Measurements from ENCODE around the gene ETFA.

Gene ETFA

GRCh38 chr15:76190070-76190564 lies 121.2 kb downstream of the ETFA start:
- no peaks in the 10 kb centered on the region for H3K36me3 ChIP-seq (ENCODE audit: control insufficient read depth, insufficient read depth, low read length)
- peaks cover 4% of the 10 kb centered on the region for H3K27me3 ChIP-seq (replicated peaks; ENCODE audit: control insufficient read depth, insufficient read depth, low read length, poor library complexity, severe bottlenecking)
- no peak overlapping the region for H3K4me3 ChIP-seq (ENCODE audit: insufficient read depth, low read depth, low read length, poor library complexity, severe bottlenecking)
- H3K4me1 ChIP-seq (ENCODE audit: control insufficient read depth, insufficient read depth, low read length, poor library complexity, severe bottlenecking), result peaks cover 10% of the 10 kb centered on the region
- H3K27ac ChIP-seq (ENCODE audit: insufficient read depth, low read length, poor library complexity, severe bottlenecking), result no peak overlapping the region
- H3K9me3 ChIP-seq (ENCODE audit: control insufficient read depth, low read length), result no peaks in the 10 kb centered on the region
- DNase-seq, result no peak

GRCh38 chr15:76189106-76189505 lies 122.2 kb downstream of the ETFA start:
- Histone ChIP-seq H3K4me3 (ENCODE audit: insufficient read depth, low read depth, low read length, poor library complexity, severe bottlenecking) (no peak overlapping the region), H3K27ac (ENCODE audit: insufficient read depth, low read length, poor library complexity, severe bottlenecking) (no peak overlapping the region), H3K4me1 (ENCODE audit: control insufficient read depth, insufficient read depth, low read length, poor library complexity, severe bottlenecking) (peaks cover 10% of the 10 kb centered on the region), H3K27me3 (replicated peaks; ENCODE audit: control insufficient read depth, insufficient read depth, low read length, poor library complexity, severe bottlenecking) (peaks cover 4% of the 10 kb centered on the region), H3K9me3 (ENCODE audit: control insufficient read depth, low read length) (no peaks in the 10 kb centered on the region), H3K36me3 (ENCODE audit: control insufficient read depth, insufficient read depth, low read length) (no peaks in the 10 kb centered on the region)
- no peak for DNase-seq

- Histone ChIP-seq H3K4me1 (ENCODE audit: control insufficient read depth, insufficient read depth, low read length, poor library complexity, severe bottlenecking) (peaks cover 10% of the 10 kb centered on the region), H3K27me3 (replicated peaks; ENCODE audit: control insufficient read depth, insufficient read depth, low read length, poor library complexity, severe bottlenecking) (peaks cover 4% of the 10 kb centered on the region), H3K4me3 (ENCODE audit: insufficient read depth, low read depth, low read length, poor library complexity, severe bottlenecking) (no peak overlapping the region), H3K9me3 (ENCODE audit: control insufficient read depth, low read length) (no peaks in the 10 kb centered on the region), H3K27ac (ENCODE audit: insufficient read depth, low read length, poor library complexity, severe bottlenecking) (no peak overlapping the region), H3K36me3 (ENCODE audit: control insufficient read depth, insufficient read depth, low read length) (no peaks in the 10 kb centered on the region)
- no peak for DNase-seq
Measured at GRCh38 chr15:76187163-76187562, 124.1 kb downstream of the ETFA start.

DNA sequence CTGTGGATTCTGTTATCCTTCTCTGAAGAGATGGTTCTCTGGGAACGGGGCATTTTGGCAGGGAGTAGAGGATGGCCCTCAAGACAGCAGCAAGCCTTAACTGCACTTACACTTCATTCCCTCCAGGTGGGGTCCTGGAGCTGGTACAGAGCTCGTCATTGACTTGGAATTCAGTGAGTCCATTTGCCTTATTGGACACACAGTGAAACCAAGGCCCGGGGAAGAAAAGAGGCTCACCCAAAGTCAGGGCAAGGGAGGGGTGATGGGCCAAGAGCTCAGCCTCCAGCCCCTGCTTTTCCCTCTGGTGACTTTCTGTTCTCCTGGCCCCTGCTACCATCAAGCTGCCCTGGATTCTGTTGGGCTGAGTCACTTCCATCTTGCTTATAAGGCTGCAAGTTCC lies 125.6 kb downstream of the ETFA start:
- peaks cover 4% of the 10 kb centered on the region for H3K4me1 ChIP-seq (ENCODE audit: control insufficient read depth, insufficient read depth, low read length, poor library complexity, severe bottlenecking)
- H3K9me3 ChIP-seq (ENCODE audit: control insufficient read depth, low read length), result no peaks in the 10 kb centered on the region
- no peaks in the 10 kb centered on the region for H3K36me3 ChIP-seq (ENCODE audit: control insufficient read depth, insufficient read depth, low read length)
- no peak overlapping the region for H3K27ac ChIP-seq (ENCODE audit: insufficient read depth, low read length, poor library complexity, severe bottlenecking)
- DNase-seq, result no peak
- H3K27me3 ChIP-seq (replicated peaks; ENCODE audit: control insufficient read depth, insufficient read depth, low read length, poor library complexity, severe bottlenecking), result peaks cover 4% of the 10 kb centered on the region
- no peak overlapping the region for H3K4me3 ChIP-seq (ENCODE audit: insufficient read depth, low read depth, low read length, poor library complexity, severe bottlenecking)

GRCh38 chr15:76184650-76185035 lies 126.6 kb downstream of the ETFA start:
- Histone ChIP-seq H3K27me3 (replicated peaks; ENCODE audit: control insufficient read depth, insufficient read depth, low read length, poor library complexity, severe bottlenecking) (peaks cover 4% of the 10 kb centered on the region), H3K4me1 (ENCODE audit: control insufficient read depth, insufficient read depth, low read length, poor library complexity, severe bottlenecking) (no peaks in the 10 kb centered on the region), H3K36me3 (ENCODE audit: control insufficient read depth, insufficient read depth, low read length) (no peaks in the 10 kb centered on the region), H3K27ac (ENCODE audit: insufficient read depth, low read length, poor library complexity, severe bottlenecking) (no peak overlapping the region), H3K9me3 (ENCODE audit: control insufficient read depth, low read length) (no peaks in the 10 kb centered on the region), H3K4me3 (ENCODE audit: insufficient read depth, low read depth, low read length, poor library complexity, severe bottlenecking) (no peak overlapping the region)
- DNase-seq, result no peak

- no peaks in the 10 kb centered on the region for H3K9me3 ChIP-seq (ENCODE audit: control insufficient read depth, low read length)
- DNase-seq, result no peak
- peaks cover 3% of the 10 kb centered on the region for H3K27me3 ChIP-seq (replicated peaks; ENCODE audit: control insufficient read depth, insufficient read depth, low read length, poor library complexity, severe bottlenecking)
- H3K4me1 ChIP-seq (ENCODE audit: control insufficient read depth, insufficient read depth, low read length, poor library complexity, severe bottlenecking), result no peaks in the 10 kb centered on the region
- H3K36me3 ChIP-seq (ENCODE audit: control insufficient read depth, insufficient read depth, low read length), result no peaks in the 10 kb centered on the region
- no peak overlapping the region for H3K27ac ChIP-seq (ENCODE audit: insufficient read depth, low read length, poor library complexity, severe bottlenecking)
- no peak overlapping the region for H3K4me3 ChIP-seq (ENCODE audit: insufficient read depth, low read depth, low read length, poor library complexity, severe bottlenecking)
Measured at GRCh38 chr15:76183930-76184649, 127.2 kb downstream of the ETFA start.

DNA sequence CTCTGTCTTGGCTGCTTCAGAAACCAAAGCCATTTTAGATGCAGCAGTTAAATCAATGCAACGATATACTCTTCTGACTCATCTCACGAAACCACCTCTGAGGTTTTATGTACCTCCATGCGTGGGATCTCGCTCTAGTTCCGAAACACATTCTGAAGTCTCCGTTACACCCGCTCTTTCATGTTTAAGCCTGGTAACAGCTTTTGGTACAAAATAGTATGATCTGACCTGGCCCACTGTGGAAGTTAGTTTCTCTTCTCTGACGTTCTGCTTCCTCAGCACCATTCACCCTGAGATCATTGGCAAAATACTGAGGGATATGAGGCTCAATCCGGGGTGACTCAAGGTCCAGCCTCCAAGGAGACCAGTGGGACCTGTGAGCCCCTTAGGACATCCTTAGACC lies 129.6 kb downstream of the ETFA start:
- Histone ChIP-seq H3K4me3 (ENCODE audit: insufficient read depth, low read depth, low read length, poor library complexity, severe bottlenecking) (no peak overlapping the region), H3K4me1 (ENCODE audit: control insufficient read depth, insufficient read depth, low read length, poor library complexity, severe bottlenecking) (no peaks in the 10 kb centered on the region), H3K27me3 (replicated peaks; ENCODE audit: control insufficient read depth, insufficient read depth, low read length, poor library complexity, severe bottlenecking) (no peaks in the 10 kb centered on the region), H3K9me3 (ENCODE audit: control insufficient read depth, low read length) (no peaks in the 10 kb centered on the region), H3K27ac (ENCODE audit: insufficient read depth, low read length, poor library complexity, severe bottlenecking) (no peak overlapping the region), H3K36me3 (ENCODE audit: control insufficient read depth, insufficient read depth, low read length) (no peaks in the 10 kb centered on the region)
- no peak for DNase-seq

GRCh38 chr15:76180321-76180720 lies 130.9 kb downstream of the ETFA start:
- Histone ChIP-seq H3K27me3 (replicated peaks; ENCODE audit: control insufficient read depth, insufficient read depth, low read length, poor library complexity, severe bottlenecking) (no peaks in the 10 kb centered on the region), H3K36me3 (ENCODE audit: control insufficient read depth, insufficient read depth, low read length) (no peaks in the 10 kb centered on the region), H3K4me1 (ENCODE audit: control insufficient read depth, insufficient read depth, low read length, poor library complexity, severe bottlenecking) (no peaks in the 10 kb centered on the region), H3K4me3 (ENCODE audit: insufficient read depth, low read depth, low read length, poor library complexity, severe bottlenecking) (no peak overlapping the region), H3K9me3 (ENCODE audit: control insufficient read depth, low read length) (no peaks in the 10 kb centered on the region), H3K27ac (ENCODE audit: insufficient read depth, low read length, poor library complexity, severe bottlenecking) (no peak overlapping the region)
- no peak for DNase-seq

DNA sequence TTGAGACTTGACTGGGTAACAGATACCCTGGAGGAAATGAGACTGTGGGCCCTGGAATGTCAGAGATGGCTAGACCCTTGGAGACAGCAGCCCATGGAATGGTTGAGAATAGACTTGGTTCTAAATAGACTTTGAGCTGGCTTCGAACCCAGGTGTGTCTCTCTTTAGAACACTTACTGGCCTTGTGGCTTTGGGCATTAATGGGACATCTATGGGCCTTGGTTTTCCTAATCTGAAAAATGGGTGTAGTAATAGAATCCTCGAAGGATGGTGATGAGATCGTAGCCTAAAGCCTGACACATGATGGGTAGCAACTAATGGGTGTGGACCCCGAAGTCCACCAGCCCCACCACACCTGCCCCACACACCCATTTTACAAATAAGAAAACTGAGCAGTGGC lies 132.2 kb downstream of the ETFA start:
- Histone ChIP-seq H3K36me3 (ENCODE audit: control insufficient read depth, insufficient read depth, low read length) (no peaks in the 10 kb centered on the region), H3K27ac (ENCODE audit: insufficient read depth, low read length, poor library complexity, severe bottlenecking) (no peak overlapping the region), H3K27me3 (replicated peaks; ENCODE audit: control insufficient read depth, insufficient read depth, low read length, poor library complexity, severe bottlenecking) (peaks cover 3% of the 10 kb centered on the region), H3K4me3 (ENCODE audit: insufficient read depth, low read depth, low read length, poor library complexity, severe bottlenecking) (no peak overlapping the region), H3K9me3 (ENCODE audit: control insufficient read depth, low read length) (no peaks in the 10 kb centered on the region), H3K4me1 (ENCODE audit: control insufficient read depth, insufficient read depth, low read length, poor library complexity, severe bottlenecking) (no peaks in the 10 kb centered on the region)
- no peak for DNase-seq

- no peak for DNase-seq
- no peak overlapping the region for H3K27ac ChIP-seq (ENCODE audit: insufficient read depth, low read length, poor library complexity, severe bottlenecking)
Measured at GRCh38 chr15:76178296-76179000, 132.8 kb downstream of the ETFA start.

More at GRCh38 chr15:76178296-76179000, 132.8 kb downstream of the ETFA start:
- Histone ChIP-seq H3K4me1 (ENCODE audit: control insufficient read depth, insufficient read depth, low read length, poor library complexity, severe bottlenecking) (no peaks in the 10 kb centered on the region), H3K4me3 (ENCODE audit: insufficient read depth, low read depth, low read length, poor library complexity, severe bottlenecking) (no peak overlapping the region), H3K9me3 (ENCODE audit: control insufficient read depth, low read length) (no peaks in the 10 kb centered on the region), H3K36me3 (ENCODE audit: control insufficient read depth, insufficient read depth, low read length) (no peaks in the 10 kb centered on the region), H3K27me3 (replicated peaks; ENCODE audit: control insufficient read depth, insufficient read depth, low read length, poor library complexity, severe bottlenecking) (peaks cover 3% of the 10 kb centered on the region)
